NCI-H146 treated with DMSO at 0.1 percent for 48 hours (cell line): ENCODE data around the gene NPY4R2.
"Not testable (repeated sequence)": the region's sequence is repeated elsewhere in the genome, so short reads cannot be mapped to it uniquely, and the experiment has no call there.

Experiments used
- DNase-seq: peaks from one replicate; lab custom pipeline; 2025; ENCODE audit not compliant: unreplicated experiment; lab: John Stamatoyannopoulos, UW

Gene NPY4R2

GRCh38 chr10:47932824-47933223 lies 14.4 kb downstream of the NPY4R2 start:
- DNase-seq = not testable (repeated sequence)

GRCh38 chr10:47933462-47933861 lies 15.0 kb downstream of the NPY4R2 start:
- DNase-seq = not testable (repeated sequence)

- DNase-seq = not testable (repeated sequence)
These were observed 18.3 kb downstream of the NPY4R2 start for GRCh38 chr10:47936772-47937228.

- DNase-seq = not testable (repeated sequence)
These were observed 19.2 kb downstream of the NPY4R2 start for GRCh38 chr10:47937634-47938033.

- not testable (repeated sequence) for DNase-seq
These were observed 22.4 kb downstream of the NPY4R2 start for GRCh38 chr10:47940821-47941220.

- DNase-seq = not testable (repeated sequence)
These were observed 22.9 kb downstream of the NPY4R2 start for GRCh38 chr10:47941379-47941778.

- DNase-seq = not testable (repeated sequence)
These were observed 24.0 kb downstream of the NPY4R2 start for GRCh38 chr10:47942351-47943019.

- not testable (repeated sequence) for DNase-seq
These were observed 24.9 kb downstream of the NPY4R2 start for GRCh38 chr10:47943328-47943727.

GRCh38 chr10:47947424-47947823 lies 29.0 kb downstream of the NPY4R2 start:
- DNase-seq = not testable (repeated sequence)

GRCh38 chr10:47957158-47957557 lies 38.7 kb downstream of the NPY4R2 start:
- DNase-seq = not testable (repeated sequence)

GRCh38 chr10:47959677-47960076 lies 41.2 kb downstream of the NPY4R2 start:
- DNase-seq = not testable (repeated sequence)

GRCh38 chr10:47960699-47961098 lies 42.2 kb downstream of the NPY4R2 start:
- DNase-seq = not testable (repeated sequence)

- not testable (repeated sequence) for DNase-seq
These were observed 44.3 kb downstream of the NPY4R2 start for GRCh38 chr10:47962785-47963184.

GRCh38 chr10:47964280-47965063 lies 46.0 kb downstream of the NPY4R2 start:
- not testable (repeated sequence) for DNase-seq

- not testable (repeated sequence) for DNase-seq
These were observed 50.5 kb downstream of the NPY4R2 start for GRCh38 chr10:47968988-47969387.

GRCh38 chr10:47970047-47970446 lies 51.6 kb downstream of the NPY4R2 start:
- DNase-seq = not testable (repeated sequence)

GRCh38 chr10:47971598-47971997 lies 53.1 kb downstream of the NPY4R2 start:
- not testable (repeated sequence) for DNase-seq

- DNase-seq = not testable (repeated sequence)
These were observed 53.6 kb downstream of the NPY4R2 start for GRCh38 chr10:47972077-47972476.
